IMR-90 (cell line): ENCODE results near the gene CD3E. TPM values are rescaled to one million over a fixed set of nuclear protein-coding genes. Genes with fewer than 3 reads are reported as not detected.

ENCODE experiments used
- ATAC-seq: fragments of 200-7000 bp; cut with Tn5 transposase; 2 replicates; pipeline ENCODE4 v1.9.1; 2020; ENCODE audit warnings: low read depth, mild to moderate bottlenecking, moderate library complexity
- BruUV-seq: library from RNA; stranded (reverse); fragments of 400-500 nt; replicated peaks from 2 replicates; lab custom pipeline; 2021; lab: Mats Ljungman, UMichigan
- CTCF ChIA-PET: fragments of 300-600 bp; formaldehyde crosslinking; extraction: SDS; loops from one replicate; lab custom pipeline; 2021; ENCODE audit warnings: antibody characterized with exemption; lab: Yijun Ruan, JAX
- POLR2A ChIA-PET: fragments of 300-600 bp; sonication (Branson Sonifier 250); formaldehyde crosslinking; loops from one replicate; lab custom pipeline; 2022; ENCODE audit warnings: antibody characterized with exemption; ENCODE audit not compliant: unreplicated experiment; lab: Charles Lee
- DNase-seq: peaks from one replicate; pipeline ENCODE4 v3.0.0; 2013
- H2AFZ ChIP-seq: replicated peaks from 2 replicates; pipeline ENCODE3; 2013; ENCODE audit warnings: low read length, mild to moderate bottlenecking; ENCODE audit not compliant: poor library complexity
- H2AK5ac ChIP-seq: 2 replicates; pipeline ENCODE4 v1.6.1; 2013; ENCODE audit warnings: low read depth, low read length, inconsistent platforms
- H2AK9ac ChIP-seq: replicated peaks from 2 replicates; pipeline ENCODE3; 2013; ENCODE audit warnings: mild to moderate bottlenecking, low read depth, low read length, moderate library complexity; ENCODE audit not compliant: poor library complexity
- H2BK120ac ChIP-seq: 2 replicates; pipeline ENCODE4 v1.6.1; 2013; ENCODE audit warnings: low read depth, low read length, inconsistent platforms
- H2BK15ac ChIP-seq: 3 replicates; pipeline ENCODE4 v1.6.1; 2013; ENCODE audit warnings: low read depth, low read length, inconsistent platforms
- H2BK20ac ChIP-seq: 2 replicates; pipeline ENCODE4 v1.6.1; 2013; ENCODE audit warnings: low read depth, mild to moderate bottlenecking, inconsistent platforms, low read length, moderate library complexity
- H2BK5ac ChIP-seq: 2 replicates; pipeline ENCODE4 v1.6.1; 2013; ENCODE audit warnings: mild to moderate bottlenecking, low read depth, low read length, inconsistent platforms; ENCODE audit not compliant: poor library complexity, severe bottlenecking
- H3K14ac ChIP-seq: replicated peaks from 2 replicates; pipeline ENCODE4 v1.6.1; 2013; ENCODE audit warnings: low read depth, low read length, inconsistent platforms
- H3K18ac ChIP-seq: 2 replicates; pipeline ENCODE4 v1.6.1; 2013; ENCODE audit warnings: low read depth, low read length, control low read depth
- H3K23ac ChIP-seq: 2 replicates; pipeline ENCODE4 v1.6.1; 2013; ENCODE audit warnings: low read depth, low read length, inconsistent platforms
- H3K27ac ChIP-seq: 2 replicates; pipeline ENCODE4 v1.5.1; 2013; ENCODE audit warnings: mild to moderate bottlenecking, control low read depth, low read length; ENCODE audit not compliant: insufficient read depth
- H3K27me3 ChIP-seq: 2 replicates; pipeline ENCODE4 v1.6.1; 2013; ENCODE audit warnings: low read length; ENCODE audit not compliant: control insufficient read depth, insufficient read depth
- H3K36me3 ChIP-seq: 2 replicates; pipeline ENCODE4 v1.6.1; 2013; ENCODE audit warnings: low read length, mixed read lengths; ENCODE audit not compliant: control insufficient read depth, insufficient read depth
- H3K4ac ChIP-seq: 2 replicates; pipeline ENCODE4 v1.6.1; 2013; ENCODE audit warnings: low read depth, low read length, inconsistent platforms
- H3K4me1 ChIP-seq: 2 replicates; pipeline ENCODE4 v1.6.1; 2013; ENCODE audit warnings: low read length, mixed read lengths; ENCODE audit not compliant: control insufficient read depth, insufficient read depth
- H3K4me2 ChIP-seq: 2 replicates; pipeline ENCODE4 v1.6.1; 2013; ENCODE audit warnings: low read depth, mild to moderate bottlenecking, control low read depth, low read length, moderate library complexity
- H3K4me3 ChIP-seq: 2 replicates; pipeline ENCODE4 v1.5.1; 2013; ENCODE audit warnings: low read depth, mild to moderate bottlenecking, control low read depth, low read length, moderate library complexity; ENCODE audit not compliant: insufficient read depth
- H3K56ac ChIP-seq: 2 replicates; pipeline ENCODE4 v1.6.1; 2013; ENCODE audit warnings: low read length, inconsistent platforms; ENCODE audit not compliant: insufficient read depth; ENCODE audit errors: extremely low read depth
- H3K79me1 ChIP-seq, 2 experiments: 2 replicates each; pipeline ENCODE4 v1.6.1; 2013; ENCODE audit warnings: low read length in 2 of 2, inconsistent platforms in 1 of 2, low read depth in 1 of 2
- H3K9ac ChIP-seq: 2 replicates; pipeline ENCODE4 v1.6.1; 2013; ENCODE audit warnings: low read depth, low read length, control low read depth
- H3K9me1 ChIP-seq: 2 replicates; pipeline ENCODE4 v1.6.1; 2013; ENCODE audit warnings: low read length, inconsistent platforms; ENCODE audit not compliant: insufficient read depth
- H3K9me3 ChIP-seq: 2 replicates; pipeline ENCODE4 v1.6.1; 2013; ENCODE audit warnings: low read length; ENCODE audit not compliant: control insufficient read depth, insufficient read depth
- H4K20me1 ChIP-seq: 2 replicates; pipeline ENCODE4 v1.6.1; 2013; ENCODE audit warnings: low read length, inconsistent platforms; ENCODE audit not compliant: insufficient read depth
- H4K5ac ChIP-seq: 2 replicates; pipeline ENCODE4 v1.6.1; 2013; ENCODE audit warnings: mild to moderate bottlenecking, low read depth, low read length, control low read depth
- H4K8ac ChIP-seq, 2 experiments: 2 replicates each; pipeline ENCODE4 v1.6.1; 2013; ENCODE audit warnings: low read depth in 2 of 2, low read length in 2 of 2, control low read depth in 1 of 2, inconsistent platforms in 1 of 2
- H4K91ac ChIP-seq: 2 replicates; pipeline ENCODE4 v1.6.1; 2013; ENCODE audit warnings: low read depth, low read length, inconsistent platforms; ENCODE audit not compliant: insufficient read depth
- ELK1 ChIP-seq: fragments of 150-350 bp; IDR thresholded peaks from 2 replicates; pipeline ENCODE4 v1.6.1; 2016; ENCODE audit warnings: low read depth, mild to moderate bottlenecking, low read length, moderate library complexity, borderline replicate concordance
- POLR2A ChIP-seq: IDR thresholded peaks from 2 replicates; pipeline ENCODE4 v1.6.1; 2012; ENCODE audit warnings: mild to moderate bottlenecking, low read depth, low read length
- SMC3 ChIP-seq: fragments of 150-350 bp; IDR thresholded peaks from 2 replicates; pipeline ENCODE4 v1.6.1; 2016; ENCODE audit warnings: low read depth, mild to moderate bottlenecking, antibody characterized with exemption, low read length, moderate library complexity
- WGBS, 2 experiments: methylation state at CpG; one replicate each; pipeline versions ENCODE4 v1.1.5 to v1.1.7; 2013; ENCODE audit warnings: missing lambda C conversion rate in 2 of 2; ENCODE audit not compliant: insufficient read length in 1 of 2; ENCODE audit errors: extremely low coverage in 2 of 2; 5-methylcytosine and 5-hydroxymethylcytosine counted together
- dilution Hi-C: fragments of 300-500 bp; cut with HindIII; formaldehyde crosslinking; loops from one replicate; pipeline ENCODE4 v1.14.3; 2018; ENCODE audit warnings: low sequenced_read_pairs; ENCODE audit not compliant: unreplicated experiment
- in situ Hi-C: fragments of 300-500 bp; cut with MboI; formaldehyde crosslinking; loops from 3 replicates; pipeline ENCODE4 v1.14.3; 2019; ENCODE audit warnings: low sequenced_read_pairs, inconsistent platforms, mixed read lengths
- intact Hi-C: fragments of 100-400 bp; cut with micrococcal nuclease; formaldehyde crosslinking; loops from 2 replicates; pipeline ENCODE4 v1.10.0; 2022
- polyA plus RNA-seq, 3 experiments: library from polyadenylated mRNA; depleted of rRNA; stranded (reverse); fragments of >200 nt; gene quantifications; 2 replicates each; pipeline ENCODE4 v1.2.3, GENCODE V29; 2012; ENCODE audit warnings: low replicate concordance in 1 of 3
- total RNA-seq: library from RNA; depleted of rRNA; stranded (reverse); fragments of >200 nt; gene quantifications from 2 replicates; pipeline ENCODE4 v1.2.3, GENCODE V29; 2012

The CD3E gene
- total and polyA plus RNA-seq, 2 of the 4 experiments (the other 2 are of a cell fraction), result not detected

GRCh38 chr11:118313242-118313641, 8.7 kb downstream of the CD3E start:
- H3K9me1 ChIP-seq, result no peaks in the 10 kb centered on the region
- TF ChIP-seq SMC3, result no peak
- no peak for TF ChIP-seq POLR2A
- no peak for TF ChIP-seq ELK1
- no peak overlapping the region for H3K4ac ChIP-seq
- no peak overlapping the region for H2BK120ac ChIP-seq
- H3K4me3 ChIP-seq, result no peak overlapping the region
- no peak overlapping the region for H2BK15ac ChIP-seq
- POLR2A ChIA-PET, result no interaction called here
- H3K56ac ChIP-seq, result no peak overlapping the region
- peaks cover 16% of the 10 kb centered on the region; the same call in 1 of the 2 replicates for H3K27me3 ChIP-seq
- H3K9ac ChIP-seq, result no peak overlapping the region
- in situ Hi-C loops, result no loop called here
- H3K9me3 ChIP-seq, result no peaks in the 10 kb centered on the region
- H3K14ac ChIP-seq, result no peak overlapping the region
- intact Hi-C loops, result no loop called here
- H3K36me3 ChIP-seq, result no peaks in the 10 kb centered on the region
- no peak overlapping the region for H3K18ac ChIP-seq
- H3K79me1 ChIP-seq, result no peaks in the 10 kb centered on the region
- no peak overlapping the region for H3K23ac ChIP-seq
- H2BK20ac ChIP-seq, result no peak overlapping the region
- CTCF ChIA-PET, result no interaction called here
- WGBS, 2 experiments, result no CpG with 5 or more reads among the region's 4 CpGs
- no peak overlapping the region for H3K4me2 ChIP-seq
- no peak overlapping the region for H2BK5ac ChIP-seq
- BruUV-seq, result no TSS peak
- H3K4me1 ChIP-seq, result no peaks in the 10 kb centered on the region
- no peak overlapping the region for H4K5ac ChIP-seq
- H4K20me1 ChIP-seq, result no peaks in the 10 kb centered on the region
- H2AK5ac ChIP-seq, result no peak overlapping the region
- ATAC-seq, result no peak
- no peak overlapping the region for H2AFZ ChIP-seq
- no peak overlapping the region for H4K8ac ChIP-seq
- H4K91ac ChIP-seq, result no peak overlapping the region
- no peak for DNase-seq
- H3K27ac ChIP-seq, result no peak overlapping the region
- no peak overlapping the region for H2AK9ac ChIP-seq
- dilution Hi-C loops, result no loop called here
